HCT116 (cell line): ENCODE measurements around the gene ECE1. TPM values are rescaled to one million over a fixed set of nuclear protein-coding genes. Genes with fewer than 3 reads are reported as not detected.

ENCODE experiments used
- ATAC-seq: fragments of 200-7000 bp; cut with Tn5 transposase; 2 replicates; pipeline ENCODE4 v1.9.1; 2020; ENCODE audit warnings: mild to moderate bottlenecking, moderate library complexity
- BruUV-seq: library from RNA; stranded (reverse); fragments of 400-500 nt; replicated peaks from 2 replicates; lab custom pipeline; 2021; lab: Mats Ljungman, UMichigan
- CTCF ChIA-PET: fragments of 300-600 bp; sonication (Branson Sonifier 250); formaldehyde crosslinking; loops from one replicate; lab custom pipeline; 2021; ENCODE audit warnings: antibody characterized with exemption; lab: Charles Lee
- POLR2A ChIA-PET: fragments of 300-600, 350-600 bp; sonication (Branson Sonifier 250); formaldehyde crosslinking; loops from one replicate; lab custom pipeline; 2021; ENCODE audit warnings: antibody characterized with exemption; lab: Charles Lee
- RAD21 ChIA-PET, 2 experiments: fragments of 300-600 bp; sonication (Branson Sonifier 250); formaldehyde crosslinking; loops; one replicate each; lab custom pipeline; 2023; ENCODE audit warnings: low total read pairs in 2 of 2; ENCODE audit not compliant: uncharacterized antibody in 2 of 2, unreplicated experiment in 2 of 2, low non-redundant PET in 1 of 2; lab: Charles Lee
- DNase-seq: peaks from one replicate; pipeline ENCODE4 v3.0.0-alpha.2; 2010; ENCODE audit warnings: low read depth, low spot score
- H2AFZ ChIP-seq: fragments of 200-600 bp; shearing (Covaris generic), sonication (generic); 2 replicates; pipeline ENCODE4 v1.6.1; 2017; ENCODE audit warnings: low read depth, mixed run types, mixed read lengths, antibody characterized with exemption, low read length; ENCODE audit not compliant: poor library complexity, severe bottlenecking
- H3K27ac ChIP-seq: 2 replicates; pipeline ENCODE4 v1.5.1; 2012; ENCODE audit warnings: low read depth, low read length
- H3K27me3 ChIP-seq: fragments of 200-600 bp; sonication (generic); 2 replicates; pipeline ENCODE4 v1.6.1; 2016; ENCODE audit warnings: mixed run types, low read length, mixed read lengths; ENCODE audit not compliant: insufficient read depth
- H3K36me3 ChIP-seq, 2 experiments: fragments of 200-500 bp in 1 of 2; fragments of 200-600 bp in 1 of 2; sonication (Bioruptor generic) in 1 of 2; sonication (generic) in 1 of 2; 2 replicates each; pipeline versions ENCODE4 v1.5.1 to v1.6.1; 2014 to 2016; ENCODE audit warnings: low read length in 2 of 2, inconsistent platforms in 1 of 2, mixed read lengths in 1 of 2, mixed run types in 1 of 2; ENCODE audit not compliant: insufficient read depth in 2 of 2, control insufficient read depth in 1 of 2
- H3K4me1 ChIP-seq, 2 experiments: fragments of 200-600 bp in 1 of 2; sonication (generic) in 1 of 2; 2 replicates each; pipeline versions ENCODE4 v1.5.1 to v1.6.1; 2012 to 2017; ENCODE audit warnings: low read length in 2 of 2, inconsistent platforms in 1 of 2, mild to moderate bottlenecking in 1 of 2, mixed read lengths in 1 of 2, mixed run types in 1 of 2, moderate library complexity in 1 of 2; ENCODE audit not compliant: insufficient read depth in 2 of 2, control insufficient read depth in 1 of 2
- H3K4me2 ChIP-seq: fragments of 200-600 bp; sonication (generic); 2 replicates; pipeline ENCODE4 v1.6.1; 2017; ENCODE audit warnings: mixed run types, low read length, mixed read lengths
- H3K4me3 ChIP-seq, 2 experiments: fragments of 200-600 bp in 1 of 2; sonication (generic) in 1 of 2; replicated peaks in 1 of 2; 2 replicates each; pipeline ENCODE4 v1.5.1; 2011 to 2016; ENCODE audit warnings: low read length in 2 of 2, control low read depth in 1 of 2, low read depth in 1 of 2, mild to moderate bottlenecking in 1 of 2, mixed read lengths in 1 of 2, mixed run types in 1 of 2
- H3K79me2 ChIP-seq: fragments of 200-600 bp; sonication (generic); 2 replicates; pipeline ENCODE4 v1.6.1; 2017; ENCODE audit warnings: mild to moderate bottlenecking, mixed run types, low read length, moderate library complexity, mixed read lengths; ENCODE audit not compliant: insufficient read depth
- H3K9ac ChIP-seq: fragments of 200-600 bp; sonication (generic); 2 replicates; pipeline ENCODE4 v1.6.1; 2016; ENCODE audit warnings: low read length, mixed read lengths
- H3K9me2 ChIP-seq: fragments of 200-600 bp; sonication (generic), shearing (Covaris generic); 2 replicates; pipeline ENCODE4 v1.6.1; 2017; ENCODE audit warnings: mixed run types, mild to moderate bottlenecking, moderate library complexity; ENCODE audit not compliant: insufficient read depth
- H3K9me3 ChIP-seq, 2 experiments: fragments of 200-500 bp in 1 of 2; fragments of 200-600 bp in 1 of 2; sonication (Bioruptor generic) in 1 of 2; sonication (generic) in 1 of 2; 2 replicates each; pipeline ENCODE4 v1.6.1; 2014 to 2017; ENCODE audit warnings: low read length in 2 of 2, mixed read lengths in 2 of 2, inconsistent platforms in 1 of 2, low read depth in 1 of 2, mild to moderate bottlenecking in 1 of 2, mixed run types in 1 of 2, moderate library complexity in 1 of 2; ENCODE audit not compliant: control insufficient read depth in 1 of 2, insufficient read depth in 1 of 2
- H4K20me1 ChIP-seq: fragments of 200-600 bp; sonication (generic), shearing (Covaris generic); 2 replicates; pipeline ENCODE4 v1.6.1; 2017; ENCODE audit warnings: mixed run types, mild to moderate bottlenecking, moderate library complexity; ENCODE audit not compliant: insufficient read depth
- CBX3 ChIP-seq: IDR thresholded peaks from 2 replicates; pipeline ENCODE4 v1.6.1; 2012; ENCODE audit warnings: low read depth
- ELF1 ChIP-seq: IDR thresholded peaks from 2 replicates; pipeline ENCODE4 v1.6.1; 2012; ENCODE audit warnings: low read depth, borderline replicate concordance
- EZH2phosphoT487 ChIP-seq: fragments of 200-600 bp; IDR thresholded peaks from 2 replicates; pipeline ENCODE4 v1.6.1; 2018; ENCODE audit warnings: antibody characterized with exemption, borderline replicate concordance
- JUND ChIP-seq: IDR thresholded peaks from 2 replicates; pipeline ENCODE4 v1.6.1; 2012
- POLR2A ChIP-seq: IDR thresholded peaks from 2 replicates; pipeline ENCODE4 v1.7.0; 2011; ENCODE audit warnings: borderline replicate concordance; ENCODE audit not compliant: insufficient read depth, insufficient read length; ENCODE audit errors: extremely low read depth
- POLR2AphosphoS5 ChIP-seq: IDR thresholded peaks from 2 replicates; pipeline ENCODE4 v1.6.1; 2011; ENCODE audit warnings: mild to moderate bottlenecking, low read depth, low read length, moderate library complexity
- SIN3A ChIP-seq: IDR thresholded peaks from 2 replicates; pipeline ENCODE4 v1.6.1; 2012; ENCODE audit warnings: low read depth
- SP1 ChIP-seq: IDR thresholded peaks from 2 replicates; pipeline ENCODE4 v1.6.1; 2012; ENCODE audit warnings: low read depth
- SRF ChIP-seq: IDR thresholded peaks from 2 replicates; pipeline ENCODE4 v1.6.1; 2012; ENCODE audit warnings: low read depth
- TCF7L2 ChIP-seq: IDR thresholded peaks from 2 replicates; pipeline ENCODE4 v1.7.0; 2011; ENCODE audit warnings: borderline replicate concordance, inconsistent platforms; ENCODE audit not compliant: insufficient read depth, insufficient read length; ENCODE audit errors: extremely low read depth
- ZNF274 ChIP-seq: fragments of 200-500 bp; sonication (Bioruptor generic); IDR thresholded peaks from 2 replicates; pipeline ENCODE4 v1.6.1; 2014; ENCODE audit warnings: mild to moderate bottlenecking, low read depth, low read length, inconsistent platforms
- intact Hi-C: fragments of 100-400 bp; cut with micrococcal nuclease; formaldehyde crosslinking; loops from 2 replicates; pipeline ENCODE4 v1.10.0; 2022
- total RNA-seq: library from RNA; stranded (reverse); gene quantifications from one replicate; pipeline ENCODE4 v1.2.1, GENCODE V29; 2021; ENCODE audit not compliant: unreplicated experiment
- TF ChIP-seq, protein P1 (sequence below): IDR thresholded peaks from 2 replicates; pipeline ENCODE4 v1.6.1; 2011; ENCODE audit warnings: mild to moderate bottlenecking, low read length, moderate library complexity; ENCODE audit not compliant: insufficient replicate concordance; ENCODE audit errors: extremely low read depth
- TF ChIP-seq, protein P2 (sequence below): IDR thresholded peaks from 2 replicates; pipeline ENCODE4 v1.6.1; 2012
- TF ChIP-seq, protein P3 (sequence below), 3 experiments: fragments of 200-600 bp in 1 of 3; sonication (generic) in 1 of 3; IDR thresholded peaks in 2 of 3; conservative IDR thresholded peaks in 1 of 3; 2 replicates each; pipeline ENCODE4 v1.5.1; 2012 to 2017; ENCODE audit warnings: low read depth in 2 of 3, low read length in 2 of 3, antibody characterized with exemption in 1 of 3, borderline replicate concordance in 1 of 3, control low read depth in 1 of 3, mild to moderate bottlenecking in 1 of 3, mixed read lengths in 1 of 3, mixed run types in 1 of 3, moderate library complexity in 1 of 3; ENCODE audit not compliant: insufficient read depth in 1 of 3

ECE1 gene
- total RNA-seq, 1 experiment from 2014 or later, result 66.8 TPM

GRCh38 chr1:21330544-21330943 is 40.3 kb upstream of the ECE1 start:
- Histone ChIP-seq H3K27me3 (no peaks in the 10 kb centered on the region), H3K36me3 (no peaks in the 10 kb centered on the region), H4K20me1 (no peaks in the 10 kb centered on the region), H3K9me2 (no peaks in the 10 kb centered on the region)
- CTCF ChIA-PET, result interaction anchor here (1.3 to 1.6 kb wide), 2 partner anchors 9 to 60 kb away, joined by 4 read pairs; no protein-coding TSS in a partner anchor
- no peak for DNase-seq
- TF ChIP-seq, protein P1, sequence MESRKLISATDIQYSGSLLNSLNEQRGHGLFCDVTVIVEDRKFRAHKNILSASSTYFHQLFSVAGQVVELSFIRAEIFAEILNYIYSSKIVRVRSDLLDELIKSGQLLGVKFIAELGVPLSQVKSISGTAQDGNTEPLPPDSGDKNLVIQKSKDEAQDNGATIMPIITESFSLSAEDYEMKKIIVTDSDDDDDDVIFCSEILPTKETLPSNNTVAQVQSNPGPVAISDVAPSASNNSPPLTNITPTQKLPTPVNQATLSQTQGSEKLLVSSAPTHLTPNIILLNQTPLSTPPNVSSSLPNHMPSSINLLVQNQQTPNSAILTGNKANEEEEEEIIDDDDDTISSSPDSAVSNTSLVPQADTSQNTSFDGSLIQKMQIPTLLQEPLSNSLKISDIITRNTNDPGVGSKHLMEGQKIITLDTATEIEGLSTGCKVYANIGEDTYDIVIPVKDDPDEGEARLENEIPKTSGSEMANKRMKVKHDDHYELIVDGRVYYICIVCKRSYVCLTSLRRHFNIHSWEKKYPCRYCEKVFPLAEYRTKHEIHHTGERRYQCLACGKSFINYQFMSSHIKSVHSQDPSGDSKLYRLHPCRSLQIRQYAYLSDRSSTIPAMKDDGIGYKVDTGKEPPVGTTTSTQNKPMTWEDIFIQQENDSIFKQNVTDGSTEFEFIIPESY, result no peak
- no peak for TF ChIP-seq JUND
- TF ChIP-seq, protein P2, sequence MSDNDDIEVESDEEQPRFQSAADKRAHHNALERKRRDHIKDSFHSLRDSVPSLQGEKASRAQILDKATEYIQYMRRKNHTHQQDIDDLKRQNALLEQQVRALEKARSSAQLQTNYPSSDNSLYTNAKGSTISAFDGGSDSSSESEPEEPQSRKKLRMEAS, result no peak
- no peak for TF ChIP-seq SIN3A
- TF ChIP-seq, all 23 proteins: peak for 0
- no peaks in the 10 kb centered on the region for H3K9me3 ChIP-seq
- peak overlapping the region; percentile 18; the same call in 1 of the 2 replicates for H3K9ac ChIP-seq
- intact Hi-C loops, result no loop called here
- peaks cover 69% of the 10 kb centered on the region for H3K79me2 ChIP-seq
- ATAC-seq, result no peak
- BruUV-seq, result no TSS peak
- peaks cover 78 to 86% of the 10 kb centered on the region in 2 experiments for H3K4me1 ChIP-seq
- no peak overlapping the region for H3K4me3 ChIP-seq
- ChIA-PET RAD21 (interaction anchor here in 1 of 2 experiments (0.7 kb wide), 1 partner anchor 60 kb away, joined by 5 read pairs; no protein-coding TSS in a partner anchor), POLR2A (no interaction called here)
- H2AFZ ChIP-seq, result no peak overlapping the region
- peak overlapping the region; percentile 69 for H3K4me2 ChIP-seq
- peak overlapping the region; percentile 85; the same call in 1 of the 2 replicates for H3K27ac ChIP-seq

DNA sequence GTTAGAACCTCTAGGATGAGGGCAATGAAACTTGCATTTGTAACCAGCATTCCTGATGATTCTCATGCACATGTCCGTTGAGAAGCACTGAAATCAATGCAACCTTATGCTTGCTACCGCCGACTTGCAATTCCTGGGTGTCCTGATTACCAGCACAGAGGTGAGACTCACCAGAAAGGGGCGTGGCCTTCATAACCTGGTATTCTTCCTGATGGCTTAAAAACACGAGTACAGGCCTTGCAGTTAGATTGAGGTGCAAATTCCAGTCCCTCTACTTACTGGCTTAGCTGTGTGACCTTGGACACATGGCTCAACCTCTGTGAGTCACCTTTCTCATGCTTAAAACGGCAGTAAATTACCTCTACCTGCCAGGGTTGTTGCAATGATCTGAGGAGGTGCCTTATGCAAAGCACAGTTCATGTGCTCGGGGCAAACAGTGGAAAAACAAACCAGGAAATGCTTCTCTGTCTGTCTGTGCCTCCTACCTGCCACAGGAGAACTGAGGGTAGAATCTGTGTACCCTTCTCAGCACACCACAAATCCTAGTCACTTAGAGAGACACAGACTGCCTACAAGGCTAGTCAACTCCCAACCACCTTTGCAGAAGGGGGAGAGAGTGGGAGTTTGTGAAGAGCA is 39.1 kb upstream of the ECE1 start:
- H3K79me2 ChIP-seq, result peaks cover 58% of the 10 kb centered on the region
- peak; percentile 62 for DNase-seq
- no peaks in the 10 kb centered on the region for H4K20me1 ChIP-seq
- ChIA-PET CTCF (interaction anchor here (1.6 kb wide), 1 partner anchor 59 kb away, joined by 4 read pairs; no protein-coding TSS in a partner anchor), RAD21 (no interaction called here), POLR2A (interaction anchor here (0.5 kb wide), 1 partner anchor 27 kb away, joined by 3 read pairs; no protein-coding TSS in a partner anchor)
- H3K9ac ChIP-seq, result peak overlapping the region; percentile 56
- no peaks in the 10 kb centered on the region for H3K27me3 ChIP-seq
- no peaks in the 10 kb centered on the region for H3K9me3 ChIP-seq
- BruUV-seq, result no TSS peak
- H3K4me1 ChIP-seq, result peaks cover 74 to 86% of the 10 kb centered on the region in 2 experiments
- intact Hi-C loops, result no loop called here
- H2AFZ ChIP-seq, result no peak overlapping the region
- H3K27ac ChIP-seq, result peak overlapping the region; percentile 85
- peak overlapping the region in 1 of 2 experiments; percentile 8; a peak in 2 of 4 replicates for H3K4me3 ChIP-seq
- no peaks in the 10 kb centered on the region for H3K36me3 ChIP-seq
- peak overlapping the region; percentile 69 for H3K4me2 ChIP-seq
- no peaks in the 10 kb centered on the region for H3K9me2 ChIP-seq
- peak; percentile 30 for ATAC-seq
- TF ChIP-seq JUND (no peak), SP1 (no peak), CBX3 (no peak), ZNF274 (no peak), SRF (no peak), SIN3A (no peak), ELF1 (no peak), POLR2A (no peak), POLR2AphosphoS5 (peak; percentile 29; the same call in 1 of the 2 replicates), TCF7L2 (peak; percentile 85), EZH2phosphoT487 (no peak)
- TF ChIP-seq, protein P3, sequence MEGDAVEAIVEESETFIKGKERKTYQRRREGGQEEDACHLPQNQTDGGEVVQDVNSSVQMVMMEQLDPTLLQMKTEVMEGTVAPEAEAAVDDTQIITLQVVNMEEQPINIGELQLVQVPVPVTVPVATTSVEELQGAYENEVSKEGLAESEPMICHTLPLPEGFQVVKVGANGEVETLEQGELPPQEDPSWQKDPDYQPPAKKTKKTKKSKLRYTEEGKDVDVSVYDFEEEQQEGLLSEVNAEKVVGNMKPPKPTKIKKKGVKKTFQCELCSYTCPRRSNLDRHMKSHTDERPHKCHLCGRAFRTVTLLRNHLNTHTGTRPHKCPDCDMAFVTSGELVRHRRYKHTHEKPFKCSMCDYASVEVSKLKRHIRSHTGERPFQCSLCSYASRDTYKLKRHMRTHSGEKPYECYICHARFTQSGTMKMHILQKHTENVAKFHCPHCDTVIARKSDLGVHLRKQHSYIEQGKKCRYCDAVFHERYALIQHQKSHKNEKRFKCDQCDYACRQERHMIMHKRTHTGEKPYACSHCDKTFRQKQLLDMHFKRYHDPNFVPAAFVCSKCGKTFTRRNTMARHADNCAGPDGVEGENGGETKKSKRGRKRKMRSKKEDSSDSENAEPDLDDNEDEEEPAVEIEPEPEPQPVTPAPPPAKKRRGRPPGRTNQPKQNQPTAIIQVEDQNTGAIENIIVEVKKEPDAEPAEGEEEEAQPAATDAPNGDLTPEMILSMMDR (IDR thresholded peaks at IDR 0.05 in 2 of 3, conservative IDR thresholded peaks at IDR 0.05 in 1 of 3; ENCODE audit: borderline replicate concordance in 1 of 3, insufficient read depth in 1 of 3, low read depth in 2 of 3, low read length in 2 of 3), result no peak
- TF ChIP-seq, protein P2, result no peak
